Stimulated activated naive CD8-positive, alpha-beta T cell treated with anti-CD3 and anti-CD28 coated beads, Interleukin-15, amount 100 ng/mL, for 72 hours (primary cell): Measurements from ENCODE around the gene GON7.
A peak's percentile ranks its signal among the peaks of the same experiment; 100 is the strongest.

ENCODE experiments used
- ATAC-seq: fragments of 150-1000 bp; cut with Tn5 transposase; 2 replicates; pipeline ENCODE4 v1.10.0; 2021; ENCODE audit warnings: mild to moderate bottlenecking, moderate library complexity
- DNase-seq, 2 donors: peaks; one replicate each; pipeline ENCODE4 v3.0.0; 2021 to 2022
- H3K27ac Mint-ChIP-seq, 2 donors: one replicate each; pipeline ENCODE4 v1.8.0; 2022; ENCODE audit warnings: mild to moderate bottlenecking in 2 of 2, mixed read lengths in 2 of 2, moderate library complexity in 2 of 2
- H3K27me3 Mint-ChIP-seq: one replicate; pipeline ENCODE4 v1.8.0; 2022; ENCODE audit warnings: mixed read lengths
- H3K4me1 Mint-ChIP-seq: one replicate; pipeline ENCODE4 v1.8.0; 2022; ENCODE audit warnings: mild to moderate bottlenecking, mixed read lengths
- H3K4me3 Mint-ChIP-seq, 2 donors: one replicate each; pipeline ENCODE4 v1.8.0; 2022; ENCODE audit warnings: mild to moderate bottlenecking in 2 of 2, mixed read lengths in 2 of 2, moderate library complexity in 1 of 2
- H3K9me3 Mint-ChIP-seq, 2 donors: one replicate each; pipeline ENCODE4 v1.8.0; 2022; ENCODE audit warnings: mixed read lengths in 2 of 2

The GON7 gene

DNA sequence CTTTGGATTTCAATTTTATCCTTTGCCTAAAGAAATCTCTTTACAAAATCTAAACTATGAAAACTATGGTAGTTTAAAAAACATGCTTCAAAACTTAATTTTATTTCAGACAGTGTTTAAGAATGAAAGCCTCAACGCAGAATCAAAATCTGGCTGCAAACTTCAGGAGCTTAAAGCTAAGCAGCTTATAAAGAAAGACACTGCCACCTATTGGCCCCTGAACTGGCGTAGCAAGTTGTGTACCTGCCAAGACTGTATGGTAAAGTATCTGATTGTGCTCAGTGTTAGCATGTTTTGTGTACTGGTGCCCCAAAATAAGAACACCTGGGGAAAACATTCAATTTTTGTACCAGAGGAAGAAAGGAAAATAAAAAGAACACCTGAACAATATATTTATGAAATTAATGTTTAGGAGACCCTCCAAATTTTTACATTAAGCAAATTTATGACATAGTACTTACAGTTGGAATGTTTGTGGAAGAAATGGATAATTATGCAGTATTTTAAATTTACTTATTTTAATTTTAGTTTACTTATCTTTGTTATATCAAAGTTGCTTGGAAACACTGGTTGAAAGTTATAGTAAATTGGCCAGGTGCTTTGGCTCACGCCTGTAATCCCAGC is 12.3 kb upstream of the GON7 start:
- Mint-ChIP-seq H3K4me3 (no peak overlapping the region), H3K9me3 (no peaks in the 10 kb centered on the region)

DNA sequence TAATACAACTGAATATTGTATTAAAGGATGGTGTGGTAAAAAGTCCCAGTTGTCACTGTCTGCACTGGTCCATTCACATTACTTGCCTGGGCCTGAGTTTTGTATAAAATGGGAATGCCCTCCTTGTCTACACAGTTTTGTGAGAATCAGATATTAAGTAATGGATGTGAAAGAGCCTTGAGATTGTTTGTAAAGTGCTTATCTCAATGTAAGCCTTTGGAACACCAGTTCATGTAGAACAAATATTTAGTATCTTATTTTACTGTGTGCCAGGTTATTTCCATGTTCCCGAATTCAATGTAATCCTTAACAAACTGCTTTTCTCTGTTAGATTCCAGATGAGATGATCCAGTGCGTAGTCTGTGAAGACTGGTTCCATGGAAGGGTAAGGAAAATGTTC is 7.7 kb upstream of the GON7 start:
- Mint-ChIP-seq H3K9me3 (no peaks in the 10 kb centered on the region), H3K27me3 (no peaks in the 10 kb centered on the region), H3K4me3 (no peak overlapping the region), H3K27ac (no peak overlapping the region), H3K4me1 (no peaks in the 10 kb centered on the region)
- DNase-seq: no peak
- ATAC-seq: no peak

More for the DNA sequence above, 12.3 kb upstream of the GON7 start:
- Mint-ChIP-seq H3K27ac (no peak overlapping the region), H3K4me1 (no peaks in the 10 kb centered on the region), H3K27me3 (no peaks in the 10 kb centered on the region)
- peak in 1 of 2 donors; percentile 29 for DNase-seq
- ATAC-seq: peak; percentile 83

DNA sequence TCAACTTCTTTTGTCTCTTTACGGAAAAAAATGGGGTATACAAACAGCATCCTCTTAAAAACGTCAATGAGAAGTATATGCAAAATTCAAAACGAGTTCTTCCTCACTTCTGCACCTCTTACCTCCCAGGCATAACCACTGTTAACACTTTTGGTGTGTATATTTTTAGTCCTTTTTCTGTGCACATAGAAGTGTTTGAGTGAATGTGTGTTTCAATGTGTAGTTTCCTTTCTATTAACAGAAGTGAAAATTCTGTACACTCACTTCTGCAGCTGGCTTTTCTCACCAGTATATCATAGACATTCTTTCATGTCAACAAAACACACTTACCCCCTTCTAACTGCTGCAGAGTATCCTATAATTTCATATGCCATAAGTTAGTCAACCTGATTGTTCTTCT is 5.6 kb upstream of the GON7 start:
- Mint-ChIP-seq H3K4me3 (no peak overlapping the region), H3K4me1 (peaks cover 15% of the 10 kb centered on the region), H3K9me3 (no peaks in the 10 kb centered on the region), H3K27ac (no peak overlapping the region), H3K27me3 (no peaks in the 10 kb centered on the region)
- no peak for DNase-seq
- ATAC-seq: no peak

DNA sequence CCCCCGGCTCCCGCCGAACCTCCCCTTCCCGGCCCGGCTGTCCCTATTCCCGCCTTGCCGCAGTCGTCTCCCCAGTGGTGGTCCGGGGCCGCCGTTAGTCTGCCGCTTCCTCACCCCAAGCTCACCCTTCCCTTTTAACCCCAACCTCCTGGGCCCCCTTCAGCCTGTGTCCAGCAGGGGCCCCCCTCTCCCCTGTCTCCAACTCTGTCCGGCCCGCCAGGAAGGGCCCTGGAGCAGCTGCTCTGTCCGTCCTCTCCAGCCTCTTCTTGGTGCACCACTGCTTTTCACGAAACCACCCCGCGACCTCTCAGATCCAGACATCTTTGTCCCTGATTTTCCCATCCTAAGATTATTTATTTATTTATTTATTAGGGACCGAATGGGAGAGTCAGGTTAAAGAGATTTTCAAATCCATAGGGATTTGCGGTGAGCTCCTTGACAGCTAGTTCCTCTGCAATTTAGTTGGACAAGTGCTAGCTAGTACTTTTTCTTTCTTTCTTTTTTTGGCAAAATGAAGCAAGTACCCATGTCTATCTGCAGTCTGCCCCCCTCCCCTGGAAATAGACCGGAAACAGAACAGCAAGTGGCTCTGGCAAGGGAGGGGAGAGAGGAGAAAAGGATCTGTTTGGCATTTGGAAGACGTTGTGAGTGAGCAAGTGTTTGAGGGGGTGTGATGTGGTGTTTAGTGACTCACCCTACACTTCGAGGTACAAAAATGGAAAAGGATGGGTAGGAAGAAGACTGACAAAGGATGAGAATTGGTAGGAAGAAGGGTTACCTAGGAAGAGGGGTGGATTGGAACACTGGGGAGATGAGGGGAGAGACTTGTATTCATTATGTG is 823 bp upstream of the GON7 start:
- peak overlapping the region; percentile 4 to 98 for H3K27ac Mint-ChIP-seq
- DNase-seq (peak in 1 of 2 donors; percentile 35), ATAC-seq (peak; percentile 53)
- no peaks in the 10 kb centered on the region for H3K27me3 Mint-ChIP-seq
- no peaks in the 10 kb centered on the region for H3K9me3 Mint-ChIP-seq
- peak overlapping the region; percentile 78 to 89 for H3K4me3 Mint-ChIP-seq
- peaks cover 39% of the 10 kb centered on the region for H3K4me1 Mint-ChIP-seq

DNA sequence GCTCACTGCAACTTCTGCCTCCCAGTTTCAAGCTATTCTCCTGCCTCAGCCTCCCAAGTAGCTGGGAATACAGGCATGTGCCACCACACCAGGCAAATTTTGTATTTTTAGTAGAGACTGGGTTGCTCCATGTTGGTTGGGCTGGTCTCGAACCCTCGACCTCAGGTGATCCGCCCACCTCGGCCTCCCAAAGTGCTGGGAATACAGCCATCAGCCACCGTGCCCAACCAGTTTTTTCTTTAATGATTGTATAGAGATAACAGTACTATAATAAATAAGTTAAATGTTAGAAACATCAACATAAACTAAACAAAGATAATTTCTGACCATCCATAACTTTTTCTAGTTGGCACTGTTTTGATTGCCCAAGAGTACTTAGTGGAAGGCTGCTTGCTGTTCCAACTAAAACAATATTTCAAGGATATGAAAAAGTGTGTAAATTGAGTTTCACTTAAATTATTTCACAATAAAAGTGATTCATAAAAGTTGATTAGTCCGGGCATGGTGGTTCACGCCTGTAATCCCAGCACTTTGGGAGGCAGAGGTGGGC is 5.6 kb downstream of the GON7 start:
- Mint-ChIP-seq H3K27me3 (no peaks in the 10 kb centered on the region), H3K4me3 (no peak overlapping the region), H3K27ac (no peak overlapping the region), H3K4me1 (peaks cover 23% of the 10 kb centered on the region), H3K9me3 (no peaks in the 10 kb centered on the region)
- ATAC-seq (no peak), DNase-seq (no peak)

DNA sequence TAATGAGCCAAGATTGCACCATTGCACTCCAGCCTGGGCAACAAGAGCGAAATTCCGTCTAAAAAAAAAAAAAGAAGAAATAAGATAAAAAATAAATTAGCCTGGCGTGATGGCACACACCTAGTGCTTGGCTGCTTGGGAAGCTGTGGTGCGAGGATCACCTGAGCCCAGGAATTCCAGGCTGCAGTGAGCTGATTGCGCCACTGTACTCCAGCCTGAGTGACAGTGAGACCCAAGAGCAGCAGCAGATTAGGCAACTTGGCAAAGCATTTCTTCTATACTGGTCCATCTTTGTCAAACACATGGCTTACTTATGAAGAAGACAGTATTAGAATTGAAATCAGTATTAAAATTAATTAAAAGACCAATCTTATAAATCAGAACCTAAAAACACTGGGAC is 6.3 kb downstream of the GON7 start:
- H3K27ac Mint-ChIP-seq: no peak overlapping the region
- peaks cover 20% of the 10 kb centered on the region for H3K4me1 Mint-ChIP-seq
- no peak overlapping the region for H3K4me3 Mint-ChIP-seq
- H3K9me3 Mint-ChIP-seq: no peaks in the 10 kb centered on the region
- ATAC-seq (no peak), DNase-seq (no peak)
- H3K27me3 Mint-ChIP-seq: no peaks in the 10 kb centered on the region

DNA sequence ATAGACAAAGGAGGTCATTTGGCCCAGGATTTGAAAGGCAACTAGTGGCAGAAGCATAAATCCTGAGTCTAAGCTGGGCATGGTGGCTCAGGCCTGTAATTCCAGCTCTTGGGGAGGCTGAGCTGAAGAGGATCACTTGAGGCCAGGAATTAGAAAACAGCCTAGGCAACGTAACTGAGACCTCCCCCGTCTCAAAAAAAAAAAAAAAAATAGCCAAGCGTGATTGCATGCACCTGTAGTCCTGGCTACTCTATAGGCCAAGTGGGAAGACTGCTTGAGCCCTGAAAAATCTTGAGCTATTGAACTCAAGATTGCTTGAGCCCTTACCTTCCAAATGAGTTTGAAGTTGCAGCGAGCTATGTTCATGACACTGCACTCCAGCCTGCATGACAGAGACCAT is 7.8 kb downstream of the GON7 start:
- no peaks in the 10 kb centered on the region for H3K27me3 Mint-ChIP-seq
- no peak overlapping the region for H3K4me3 Mint-ChIP-seq
- no peaks in the 10 kb centered on the region for H3K9me3 Mint-ChIP-seq
- peaks cover 4% of the 10 kb centered on the region for H3K4me1 Mint-ChIP-seq
- no peak overlapping the region for H3K27ac Mint-ChIP-seq
- DNase-seq (no peak), ATAC-seq (no peak)

DNA sequence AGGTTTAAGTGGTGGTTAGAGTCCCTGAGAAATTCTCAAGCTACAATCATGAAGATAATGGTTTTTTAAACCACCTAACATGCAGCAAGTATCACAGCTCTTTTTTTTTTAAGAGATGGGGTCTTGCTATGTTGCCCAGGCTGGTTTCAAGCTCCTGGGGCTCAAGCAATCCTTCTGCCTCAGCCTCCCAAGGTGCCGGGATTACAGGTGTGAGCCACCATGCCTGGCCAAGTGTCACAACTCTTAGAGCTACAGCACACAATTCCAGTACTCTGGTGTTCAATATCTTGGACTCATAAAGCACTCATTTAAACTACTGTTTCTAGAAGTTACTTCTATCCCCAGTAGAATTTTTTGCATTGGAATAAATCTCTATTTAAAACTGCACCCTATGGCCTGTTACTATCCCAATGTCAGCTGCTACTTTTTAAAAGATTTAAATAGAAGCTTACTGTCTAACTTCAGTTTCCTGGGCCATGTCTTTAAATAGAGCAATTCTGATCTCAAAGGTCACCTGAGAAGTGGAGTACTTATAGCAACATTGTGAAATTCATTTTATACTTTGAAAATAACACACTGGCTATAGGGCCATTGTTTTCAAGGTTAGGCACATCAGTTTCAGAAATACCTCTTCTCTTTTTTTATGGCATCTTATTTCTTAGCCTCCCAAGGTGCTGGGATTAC is 11.4 kb downstream of the GON7 start:
- Mint-ChIP-seq H3K27ac (no peak overlapping the region), H3K27me3 (no peaks in the 10 kb centered on the region), H3K4me3 (no peak overlapping the region), H3K4me1 (no peaks in the 10 kb centered on the region), H3K9me3 (no peaks in the 10 kb centered on the region)
- no peak for DNase-seq
- ATAC-seq: no peak

DNA sequence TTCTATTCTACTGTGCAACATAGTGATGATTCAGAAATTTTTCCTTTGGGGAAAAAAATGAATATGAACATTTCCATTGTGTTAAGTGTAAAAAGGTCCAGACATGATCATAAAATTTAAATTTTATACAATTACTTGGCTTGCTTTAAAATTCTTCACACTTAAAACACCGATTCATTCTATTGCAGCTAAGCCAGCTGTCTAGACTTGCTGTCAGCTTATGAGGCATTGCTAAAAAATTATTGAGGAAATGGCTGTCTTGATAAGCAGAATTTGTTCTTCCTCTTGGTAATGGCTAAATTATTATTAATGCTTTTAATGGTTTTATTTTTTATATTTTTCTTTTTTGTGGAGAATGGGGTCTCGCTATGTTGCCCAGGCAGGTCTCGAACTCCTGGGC is 19.9 kb downstream of the GON7 start:
- no peaks in the 10 kb centered on the region for H3K9me3 Mint-ChIP-seq
- ATAC-seq (no peak), DNase-seq (no peak)
- H3K4me1 Mint-ChIP-seq: peaks cover 37% of the 10 kb centered on the region
- no peaks in the 10 kb centered on the region for H3K27me3 Mint-ChIP-seq
- H3K4me3 Mint-ChIP-seq: no peak overlapping the region
- H3K27ac Mint-ChIP-seq: no peak overlapping the region

DNA sequence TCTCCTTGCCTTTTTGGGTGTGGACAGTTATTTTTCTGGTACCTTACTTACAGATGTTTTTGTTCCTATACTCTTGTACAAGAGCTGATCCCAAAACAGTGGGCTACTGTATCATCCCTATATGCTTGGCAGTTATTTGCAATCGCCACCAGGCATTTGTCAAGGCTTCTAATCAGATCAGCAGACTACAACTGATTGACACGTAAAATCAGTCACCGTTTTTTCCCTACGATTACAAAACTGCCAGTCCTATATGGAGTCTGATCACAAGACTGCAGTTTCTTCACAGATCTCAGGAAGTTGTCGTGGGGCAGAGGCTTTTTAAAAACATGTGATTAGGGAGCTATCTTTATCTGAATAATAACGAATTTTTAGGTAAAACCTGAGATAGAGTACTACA is 20.4 kb downstream of the GON7 start:
- no peak for ATAC-seq
- Mint-ChIP-seq H3K27ac (no peak overlapping the region), H3K27me3 (no peaks in the 10 kb centered on the region), H3K9me3 (no peaks in the 10 kb centered on the region), H3K4me3 (peak overlapping the region in 1 of 2 donors; percentile 50), H3K4me1 (peaks cover 41% of the 10 kb centered on the region)
- no peak for DNase-seq

DNA sequence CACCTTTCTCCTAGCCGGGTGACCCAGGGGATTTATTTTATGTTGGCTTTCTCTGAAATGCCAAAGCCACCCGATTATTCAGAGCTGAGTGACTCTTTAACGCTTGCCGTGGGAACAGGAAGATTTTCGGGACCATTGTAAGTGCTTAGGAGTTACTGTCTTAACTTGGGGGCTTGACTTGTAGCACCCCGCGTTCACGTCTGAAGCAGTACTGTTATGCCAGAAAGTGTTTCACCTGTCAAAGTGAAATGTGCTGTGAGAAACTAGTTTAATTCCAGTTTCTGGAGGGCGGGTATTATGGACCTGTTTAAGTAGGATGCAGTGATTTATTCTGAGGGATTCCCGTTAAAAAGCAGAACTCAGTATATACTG is 21.5 kb downstream of the GON7 start:
- H3K4me3 Mint-ChIP-seq: peak overlapping the region; percentile 91 to 94
- no peaks in the 10 kb centered on the region for H3K9me3 Mint-ChIP-seq
- H3K27ac Mint-ChIP-seq: peak overlapping the region; percentile 96 to 97
- peaks cover 41% of the 10 kb centered on the region for H3K4me1 Mint-ChIP-seq
- no peak for DNase-seq
- no peaks in the 10 kb centered on the region for H3K27me3 Mint-ChIP-seq
- no peak for ATAC-seq

DNA sequence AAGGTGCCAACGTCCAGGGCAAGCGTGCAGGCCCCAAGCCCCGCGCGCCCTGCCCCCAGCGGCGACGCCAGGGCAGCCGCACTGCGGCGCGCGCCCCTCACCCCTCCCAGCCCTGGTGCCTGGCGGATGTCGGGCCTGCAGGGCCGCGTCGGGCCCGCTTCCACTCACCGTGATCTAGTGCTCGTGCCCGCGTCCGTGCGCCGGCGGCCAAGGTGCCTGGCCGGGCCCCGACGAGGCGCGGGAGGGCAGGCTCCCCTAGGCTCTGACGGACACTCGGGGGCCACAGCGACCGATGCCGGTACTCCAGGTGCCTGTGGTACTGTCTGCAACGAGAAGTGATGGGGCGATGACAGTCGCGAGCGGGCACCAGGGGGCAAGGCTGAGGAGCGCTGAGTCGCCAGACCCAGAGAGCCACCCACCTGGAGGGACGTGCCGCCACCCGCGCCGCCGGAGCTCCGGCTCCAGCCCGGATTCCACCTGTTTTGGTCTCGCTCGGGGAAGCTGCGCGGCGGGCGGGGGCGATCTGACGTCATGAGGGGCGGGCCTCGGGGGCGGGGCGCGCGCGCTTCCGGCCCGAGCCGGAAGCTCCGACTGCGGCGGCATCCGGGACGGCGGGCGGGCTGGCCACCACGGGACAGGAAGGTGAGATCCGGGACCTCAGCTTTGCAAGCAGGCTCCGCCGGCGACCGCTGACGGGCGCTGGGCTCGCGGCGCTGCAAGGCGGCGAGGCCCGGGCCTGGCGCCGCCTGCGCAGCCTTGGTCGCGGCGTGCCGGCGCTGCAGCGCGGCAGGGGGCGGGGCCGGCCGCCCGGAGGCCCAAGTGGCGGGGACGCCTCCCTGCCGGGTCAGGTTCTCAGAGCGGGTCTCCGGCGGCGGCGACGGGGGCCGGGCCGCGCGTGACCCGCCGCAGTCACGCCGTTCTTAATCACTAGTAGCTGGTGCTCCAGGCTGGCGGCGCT is 22.2 kb downstream of the GON7 start, which contains the start of the genes LYSET and MOAP1:
Gene LYSET (plus strand): TSS at position 927 of the 958 bp plus-strand sequence. CDS start 89 bp downstream, outside the sequence.
Gene MOAP1 (minus strand): TSS at position 507 of the 958 bp plus-strand sequence. CDS start 655 bp downstream, outside the sequence.
- DNase-seq: peak; percentile 91 to 92
- peak within 1 kb of the TSS; percentile 93 to 97 for H3K4me3 Mint-ChIP-seq

DNA sequence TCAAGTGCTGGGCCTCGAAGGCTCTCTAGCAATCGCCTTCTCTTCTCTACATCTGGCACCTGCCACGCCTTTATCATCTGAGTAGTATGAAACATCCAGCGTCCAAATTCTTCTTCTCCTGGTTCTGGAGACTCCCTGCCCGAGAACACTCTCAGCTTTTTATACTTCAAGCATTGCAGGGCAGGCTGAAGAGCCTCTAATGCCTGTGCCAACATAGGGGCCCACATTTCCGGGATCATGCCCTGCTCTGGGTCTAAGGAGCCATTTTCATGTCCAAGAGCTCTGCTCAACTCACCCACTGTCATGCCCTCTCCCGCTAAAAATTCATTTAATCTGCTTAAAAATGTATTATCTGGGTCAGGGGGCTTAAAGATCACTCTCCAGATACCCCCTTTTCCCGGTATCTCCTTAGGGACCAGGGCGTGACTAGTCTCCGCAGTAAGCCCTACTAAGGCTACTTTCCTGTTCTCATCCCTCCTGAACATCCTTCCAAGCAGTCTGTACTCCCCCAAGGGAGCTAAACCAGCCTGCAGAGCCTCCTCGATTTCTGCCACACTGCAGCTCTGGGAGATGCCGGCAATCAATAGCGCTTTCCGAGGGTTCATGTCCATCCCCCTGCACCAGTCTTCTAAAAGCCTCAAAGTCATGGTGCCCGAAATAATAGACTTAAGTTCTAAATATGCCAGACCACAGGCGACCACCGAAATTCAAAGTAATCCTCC is 23.1 kb downstream of the GON7 start:
- no peak for DNase-seq
- no peaks in the 10 kb centered on the region for H3K9me3 Mint-ChIP-seq

More for the DNA sequence above, 22.2 kb downstream of the GON7 start, which contains the start of the genes LYSET and MOAP1:
- Mint-ChIP-seq H3K27ac (peak within 1 kb of the TSS; percentile 97 to 99), H3K9me3 (no peaks in the 10 kb centered on the region), H3K27me3 (no peaks in the 10 kb centered on the region), H3K4me1 (peaks cover 41% of the 10 kb centered on the region)
- peak; percentile 93 for ATAC-seq

DNA sequence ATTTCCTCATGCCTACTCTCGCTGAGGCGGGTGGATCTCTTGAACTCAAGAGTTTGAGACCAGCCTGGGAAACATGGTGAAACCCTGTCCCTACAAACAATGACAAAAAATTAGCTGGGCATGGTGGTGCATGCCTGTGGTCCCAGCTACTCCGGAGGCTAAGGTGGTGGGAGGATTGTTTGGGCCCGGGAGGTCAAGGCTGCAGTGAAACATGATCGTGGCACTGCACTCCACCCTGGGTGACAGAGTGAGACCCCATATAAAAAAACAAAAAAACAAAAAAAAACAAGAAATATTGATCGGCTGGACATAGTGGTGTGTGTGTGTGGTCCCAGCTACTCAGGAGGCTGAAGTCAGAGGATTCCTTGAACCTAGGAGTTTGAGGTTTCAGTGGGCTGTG is 31.4 kb downstream of the GON7 start:
- Mint-ChIP-seq H3K9me3 (no peaks in the 10 kb centered on the region), H3K4me3 (no peak overlapping the region)
- DNase-seq: no peak

More for the DNA sequence above, 23.1 kb downstream of the GON7 start:
- H3K27ac Mint-ChIP-seq: peak overlapping the region; percentile 95 to 99
- peaks cover 39% of the 10 kb centered on the region for H3K4me1 Mint-ChIP-seq
- peak overlapping the region; percentile 93 to 97 for H3K4me3 Mint-ChIP-seq
- ATAC-seq: no peak
- no peaks in the 10 kb centered on the region for H3K27me3 Mint-ChIP-seq

More for the DNA sequence above, 31.4 kb downstream of the GON7 start:
- peaks cover 9% of the 10 kb centered on the region for H3K4me1 Mint-ChIP-seq
- H3K27me3 Mint-ChIP-seq: peaks cover 10% of the 10 kb centered on the region
- no peak for ATAC-seq
- no peak overlapping the region for H3K27ac Mint-ChIP-seq
